IMR-90 (cell line): ENCODE measurements around the gene ZNF506. TPM values are rescaled to one million over a fixed set of nuclear protein-coding genes. Genes with fewer than 3 reads are reported as not detected.

ENCODE experiments used
- ATAC-seq: fragments of 200-7000 bp; cut with Tn5 transposase; 2 replicates; pipeline ENCODE4 v1.9.1; 2020; ENCODE audit warnings: low read depth, mild to moderate bottlenecking, moderate library complexity
- BruUV-seq: library from RNA; stranded (reverse); fragments of 400-500 nt; replicated peaks from 2 replicates; lab custom pipeline; 2021; lab: Mats Ljungman, UMichigan
- CTCF ChIA-PET: fragments of 300-600 bp; formaldehyde crosslinking; extraction: SDS; loops from one replicate; lab custom pipeline; 2021; ENCODE audit warnings: antibody characterized with exemption; lab: Yijun Ruan, JAX
- POLR2A ChIA-PET: fragments of 300-600 bp; sonication (Branson Sonifier 250); formaldehyde crosslinking; loops from one replicate; lab custom pipeline; 2022; ENCODE audit warnings: antibody characterized with exemption; ENCODE audit not compliant: unreplicated experiment; lab: Charles Lee
- DNase-seq: peaks from one replicate; pipeline ENCODE4 v3.0.0; 2013
- H2AFZ ChIP-seq: replicated peaks from 2 replicates; pipeline ENCODE3; 2013; ENCODE audit warnings: low read length, mild to moderate bottlenecking; ENCODE audit not compliant: poor library complexity
- H2AK5ac ChIP-seq: 2 replicates; pipeline ENCODE4 v1.6.1; 2013; ENCODE audit warnings: low read depth, low read length, inconsistent platforms
- H2AK9ac ChIP-seq: replicated peaks from 2 replicates; pipeline ENCODE3; 2013; ENCODE audit warnings: mild to moderate bottlenecking, low read depth, low read length, moderate library complexity; ENCODE audit not compliant: poor library complexity
- H2BK120ac ChIP-seq: 2 replicates; pipeline ENCODE4 v1.6.1; 2013; ENCODE audit warnings: low read depth, low read length, inconsistent platforms
- H2BK15ac ChIP-seq: 3 replicates; pipeline ENCODE4 v1.6.1; 2013; ENCODE audit warnings: low read depth, low read length, inconsistent platforms
- H2BK20ac ChIP-seq: 2 replicates; pipeline ENCODE4 v1.6.1; 2013; ENCODE audit warnings: low read depth, mild to moderate bottlenecking, inconsistent platforms, low read length, moderate library complexity
- H2BK5ac ChIP-seq: 2 replicates; pipeline ENCODE4 v1.6.1; 2013; ENCODE audit warnings: mild to moderate bottlenecking, low read depth, low read length, inconsistent platforms; ENCODE audit not compliant: poor library complexity, severe bottlenecking
- H3K14ac ChIP-seq: replicated peaks from 2 replicates; pipeline ENCODE4 v1.6.1; 2013; ENCODE audit warnings: low read depth, low read length, inconsistent platforms
- H3K18ac ChIP-seq: 2 replicates; pipeline ENCODE4 v1.6.1; 2013; ENCODE audit warnings: low read depth, low read length, control low read depth
- H3K23ac ChIP-seq: 2 replicates; pipeline ENCODE4 v1.6.1; 2013; ENCODE audit warnings: low read depth, low read length, inconsistent platforms
- H3K27ac ChIP-seq: 2 replicates; pipeline ENCODE4 v1.5.1; 2013; ENCODE audit warnings: mild to moderate bottlenecking, control low read depth, low read length; ENCODE audit not compliant: insufficient read depth
- H3K27me3 ChIP-seq: 2 replicates; pipeline ENCODE4 v1.6.1; 2013; ENCODE audit warnings: low read length; ENCODE audit not compliant: control insufficient read depth, insufficient read depth
- H3K36me3 ChIP-seq: 2 replicates; pipeline ENCODE4 v1.6.1; 2013; ENCODE audit warnings: low read length, mixed read lengths; ENCODE audit not compliant: control insufficient read depth, insufficient read depth
- H3K4ac ChIP-seq: 2 replicates; pipeline ENCODE4 v1.6.1; 2013; ENCODE audit warnings: low read depth, low read length, inconsistent platforms
- H3K4me1 ChIP-seq: 2 replicates; pipeline ENCODE4 v1.6.1; 2013; ENCODE audit warnings: low read length, mixed read lengths; ENCODE audit not compliant: control insufficient read depth, insufficient read depth
- H3K4me2 ChIP-seq: 2 replicates; pipeline ENCODE4 v1.6.1; 2013; ENCODE audit warnings: low read depth, mild to moderate bottlenecking, control low read depth, low read length, moderate library complexity
- H3K4me3 ChIP-seq: 2 replicates; pipeline ENCODE4 v1.5.1; 2013; ENCODE audit warnings: low read depth, mild to moderate bottlenecking, control low read depth, low read length, moderate library complexity; ENCODE audit not compliant: insufficient read depth
- H3K56ac ChIP-seq: 2 replicates; pipeline ENCODE4 v1.6.1; 2013; ENCODE audit warnings: low read length, inconsistent platforms; ENCODE audit not compliant: insufficient read depth; ENCODE audit errors: extremely low read depth
- H3K79me1 ChIP-seq, 2 experiments: 2 replicates each; pipeline ENCODE4 v1.6.1; 2013; ENCODE audit warnings: low read length in 2 of 2, inconsistent platforms in 1 of 2, low read depth in 1 of 2
- H3K9ac ChIP-seq: 2 replicates; pipeline ENCODE4 v1.6.1; 2013; ENCODE audit warnings: low read depth, low read length, control low read depth
- H3K9me1 ChIP-seq: 2 replicates; pipeline ENCODE4 v1.6.1; 2013; ENCODE audit warnings: low read length, inconsistent platforms; ENCODE audit not compliant: insufficient read depth
- H3K9me3 ChIP-seq: 2 replicates; pipeline ENCODE4 v1.6.1; 2013; ENCODE audit warnings: low read length; ENCODE audit not compliant: control insufficient read depth, insufficient read depth
- H4K20me1 ChIP-seq: 2 replicates; pipeline ENCODE4 v1.6.1; 2013; ENCODE audit warnings: low read length, inconsistent platforms; ENCODE audit not compliant: insufficient read depth
- H4K5ac ChIP-seq: 2 replicates; pipeline ENCODE4 v1.6.1; 2013; ENCODE audit warnings: mild to moderate bottlenecking, low read depth, low read length, control low read depth
- H4K8ac ChIP-seq, 2 experiments: 2 replicates each; pipeline ENCODE4 v1.6.1; 2013; ENCODE audit warnings: low read depth in 2 of 2, low read length in 2 of 2, control low read depth in 1 of 2, inconsistent platforms in 1 of 2
- H4K91ac ChIP-seq: 2 replicates; pipeline ENCODE4 v1.6.1; 2013; ENCODE audit warnings: low read depth, low read length, inconsistent platforms; ENCODE audit not compliant: insufficient read depth
- BHLHE40 ChIP-seq: fragments of 150-350 bp; IDR thresholded peaks from 2 replicates; pipeline ENCODE4 v1.6.1; 2016; ENCODE audit warnings: mild to moderate bottlenecking, low read depth, low read length
- CEBPB ChIP-seq: IDR thresholded peaks from 2 replicates; pipeline ENCODE4 v1.6.1; 2012; ENCODE audit warnings: low read depth, low read length, improper control_type of control experiment
- CHD1 ChIP-seq: IDR thresholded peaks from 2 replicates; pipeline ENCODE4 v1.6.1; 2012; ENCODE audit warnings: low read depth, low read length, improper control_type of control experiment
- FOS ChIP-seq: fragments of 150-350 bp; IDR thresholded peaks from 2 replicates; pipeline ENCODE4 v1.6.1; 2016; ENCODE audit warnings: low read depth, low read length
- MAFK ChIP-seq: IDR thresholded peaks from 2 replicates; pipeline ENCODE4 v1.6.1; 2012; ENCODE audit warnings: low read depth, low read length, improper control_type of control experiment
- MAZ ChIP-seq: IDR thresholded peaks from 2 replicates; pipeline ENCODE4 v1.6.1; 2012; ENCODE audit warnings: low read depth, mild to moderate bottlenecking, low read length, improper control_type of control experiment, moderate library complexity, borderline replicate concordance
- MXI1 ChIP-seq: IDR thresholded peaks from 2 replicates; pipeline ENCODE4 v1.6.1; 2012; ENCODE audit warnings: low read depth, mild to moderate bottlenecking, low read length, moderate library complexity, borderline replicate concordance
- NFE2L2 ChIP-seq: fragments of 150-350 bp; IDR thresholded peaks from 2 replicates; pipeline ENCODE4 v1.6.1; 2016; ENCODE audit warnings: low read depth, mild to moderate bottlenecking, low read length
- POLR2A ChIP-seq: IDR thresholded peaks from 2 replicates; pipeline ENCODE4 v1.6.1; 2012; ENCODE audit warnings: mild to moderate bottlenecking, low read depth, low read length
- RAD21 ChIP-seq: IDR thresholded peaks from 2 replicates; pipeline ENCODE4 v1.6.1; 2012; ENCODE audit warnings: low read length, improper control_type of control experiment
- RCOR1 ChIP-seq: IDR thresholded peaks from 2 replicates; pipeline ENCODE4 v1.6.1; 2012; ENCODE audit warnings: mild to moderate bottlenecking, low read length, improper control_type of control experiment; ENCODE audit not compliant: insufficient replicate concordance
- RFX5 ChIP-seq: IDR thresholded peaks from 2 replicates; pipeline ENCODE4 v1.8.0; 2012; ENCODE audit warnings: low read depth, mild to moderate bottlenecking, low read length, moderate library complexity
- SMC3 ChIP-seq: fragments of 150-350 bp; IDR thresholded peaks from 2 replicates; pipeline ENCODE4 v1.6.1; 2016; ENCODE audit warnings: low read depth, mild to moderate bottlenecking, antibody characterized with exemption, low read length, moderate library complexity
- WGBS, 2 experiments: methylation state at CpG; one replicate each; pipeline versions ENCODE4 v1.1.5 to v1.1.7; 2013; ENCODE audit warnings: missing lambda C conversion rate in 2 of 2; ENCODE audit not compliant: insufficient read length in 1 of 2; ENCODE audit errors: extremely low coverage in 2 of 2; 5-methylcytosine and 5-hydroxymethylcytosine counted together
- dilution Hi-C: fragments of 300-500 bp; cut with HindIII; formaldehyde crosslinking; loops from one replicate; pipeline ENCODE4 v1.14.3; 2018; ENCODE audit warnings: low sequenced_read_pairs; ENCODE audit not compliant: unreplicated experiment
- in situ Hi-C: fragments of 300-500 bp; cut with MboI; formaldehyde crosslinking; loops from 3 replicates; pipeline ENCODE4 v1.14.3; 2019; ENCODE audit warnings: low sequenced_read_pairs, inconsistent platforms, mixed read lengths
- intact Hi-C: fragments of 100-400 bp; cut with micrococcal nuclease; formaldehyde crosslinking; loops from 2 replicates; pipeline ENCODE4 v1.10.0; 2022
- polyA plus RNA-seq, 3 experiments: library from polyadenylated mRNA; depleted of rRNA; stranded (reverse); fragments of >200 nt; gene quantifications; 2 replicates each; pipeline ENCODE4 v1.2.3, GENCODE V29; 2012; ENCODE audit warnings: low replicate concordance in 1 of 3
- total RNA-seq: library from RNA; depleted of rRNA; stranded (reverse); fragments of >200 nt; gene quantifications from 2 replicates; pipeline ENCODE4 v1.2.3, GENCODE V29; 2012
- TF ChIP-seq, protein P1 (sequence below): conservative IDR thresholded peaks from 2 replicates; pipeline ENCODE4 v1.5.1; 2012; ENCODE audit warnings: mild to moderate bottlenecking, low read depth, low read length, improper control_type of control experiment
- TF ChIP-seq, protein P2 (sequence below): fragments of 150-350 bp; IDR thresholded peaks from 2 replicates; pipeline ENCODE4 v1.6.1; 2016; ENCODE audit warnings: low read depth, mild to moderate bottlenecking, low read length, moderate library complexity, borderline replicate concordance
- TF ChIP-seq, protein P3 (sequence below): fragments of 150-350 bp; IDR thresholded peaks from 2 replicates; pipeline ENCODE4 v1.6.1; 2017; ENCODE audit warnings: mild to moderate bottlenecking, antibody characterized with exemption, low read length, low read depth

Gene ZNF506
- total and polyA plus RNA-seq, 2 of the 4 experiments (the other 2 are of a cell fraction): 2.4 to 6.1 TPM

GRCh38 chr19:19778666-19779065 lies 42.9 kb downstream of the ZNF506 start:
- in situ Hi-C loops (no loop called here), dilution Hi-C loops (no loop called here), intact Hi-C loops (no loop called here)
- Histone ChIP-seq H3K4ac (no peak overlapping the region), H3K79me1 (peaks cover 6 to 21% of the 10 kb centered on the region in 2 experiments), H2AK9ac (no peak overlapping the region), H3K4me3 (no peak overlapping the region), H3K36me3 (no peaks in the 10 kb centered on the region), H3K18ac (no peak overlapping the region), H3K9me1 (no peaks in the 10 kb centered on the region), H3K9ac (no peak overlapping the region), H3K9me3 (no peaks in the 10 kb centered on the region; the same call in 1 of the 2 replicates), H3K4me1 (0 out of 2 replicates have a peak, but pooled peaks cover 2% of the 10 kb centered on the region), H2BK120ac (no peak overlapping the region), H3K4me2 (no peak overlapping the region), H3K23ac (no peak overlapping the region), H4K5ac (no peak overlapping the region), H4K8ac (no peak overlapping the region), H2BK5ac (no peak overlapping the region), H4K20me1 (no peaks in the 10 kb centered on the region), H3K14ac (no peak overlapping the region), H2AK5ac (no peak overlapping the region), H3K56ac (no peak overlapping the region), H4K91ac (no peak overlapping the region), H3K27me3 (no peaks in the 10 kb centered on the region), H2BK15ac (no peak overlapping the region), H3K27ac (no peak overlapping the region), H2AFZ (no peak overlapping the region), H2BK20ac (no peak overlapping the region)
- WGBS, 2 experiments: no CpG with 5 or more reads among the region's 2 CpGs
- no TSS peak for BruUV-seq
- TF ChIP-seq RAD21 (no peak), NFE2L2 (no peak), SMC3 (no peak), POLR2A (no peak), MAZ (no peak), RCOR1 (no peak), CHD1 (no peak), MXI1 (no peak), CEBPB (no peak), FOS (no peak), MAFK (no peak), RFX5 (no peak), BHLHE40 (no peak)
- TF ChIP-seq, protein P1, sequence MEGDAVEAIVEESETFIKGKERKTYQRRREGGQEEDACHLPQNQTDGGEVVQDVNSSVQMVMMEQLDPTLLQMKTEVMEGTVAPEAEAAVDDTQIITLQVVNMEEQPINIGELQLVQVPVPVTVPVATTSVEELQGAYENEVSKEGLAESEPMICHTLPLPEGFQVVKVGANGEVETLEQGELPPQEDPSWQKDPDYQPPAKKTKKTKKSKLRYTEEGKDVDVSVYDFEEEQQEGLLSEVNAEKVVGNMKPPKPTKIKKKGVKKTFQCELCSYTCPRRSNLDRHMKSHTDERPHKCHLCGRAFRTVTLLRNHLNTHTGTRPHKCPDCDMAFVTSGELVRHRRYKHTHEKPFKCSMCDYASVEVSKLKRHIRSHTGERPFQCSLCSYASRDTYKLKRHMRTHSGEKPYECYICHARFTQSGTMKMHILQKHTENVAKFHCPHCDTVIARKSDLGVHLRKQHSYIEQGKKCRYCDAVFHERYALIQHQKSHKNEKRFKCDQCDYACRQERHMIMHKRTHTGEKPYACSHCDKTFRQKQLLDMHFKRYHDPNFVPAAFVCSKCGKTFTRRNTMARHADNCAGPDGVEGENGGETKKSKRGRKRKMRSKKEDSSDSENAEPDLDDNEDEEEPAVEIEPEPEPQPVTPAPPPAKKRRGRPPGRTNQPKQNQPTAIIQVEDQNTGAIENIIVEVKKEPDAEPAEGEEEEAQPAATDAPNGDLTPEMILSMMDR: no peak
- TF ChIP-seq, protein P2, sequence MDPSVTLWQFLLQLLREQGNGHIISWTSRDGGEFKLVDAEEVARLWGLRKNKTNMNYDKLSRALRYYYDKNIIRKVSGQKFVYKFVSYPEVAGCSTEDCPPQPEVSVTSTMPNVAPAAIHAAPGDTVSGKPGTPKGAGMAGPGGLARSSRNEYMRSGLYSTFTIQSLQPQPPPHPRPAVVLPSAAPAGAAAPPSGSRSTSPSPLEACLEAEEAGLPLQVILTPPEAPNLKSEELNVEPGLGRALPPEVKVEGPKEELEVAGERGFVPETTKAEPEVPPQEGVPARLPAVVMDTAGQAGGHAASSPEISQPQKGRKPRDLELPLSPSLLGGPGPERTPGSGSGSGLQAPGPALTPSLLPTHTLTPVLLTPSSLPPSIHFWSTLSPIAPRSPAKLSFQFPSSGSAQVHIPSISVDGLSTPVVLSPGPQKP: no peak
- TF ChIP-seq, protein P3, sequence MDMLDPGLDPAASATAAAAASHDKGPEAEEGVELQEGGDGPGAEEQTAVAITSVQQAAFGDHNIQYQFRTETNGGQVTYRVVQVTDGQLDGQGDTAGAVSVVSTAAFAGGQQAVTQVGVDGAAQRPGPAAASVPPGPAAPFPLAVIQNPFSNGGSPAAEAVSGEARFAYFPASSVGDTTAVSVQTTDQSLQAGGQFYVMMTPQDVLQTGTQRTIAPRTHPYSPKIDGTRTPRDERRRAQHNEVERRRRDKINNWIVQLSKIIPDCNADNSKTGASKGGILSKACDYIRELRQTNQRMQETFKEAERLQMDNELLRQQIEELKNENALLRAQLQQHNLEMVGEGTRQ: no peak
- DNase-seq: no peak
- ChIA-PET CTCF (no interaction called here), POLR2A (no interaction called here)
- ATAC-seq: no peak
